Type B pancreatic cell (in vitro differentiated cells): Measurements from ENCODE around the gene ZSWIM6. TPM values are rescaled to one million over a fixed set of nuclear protein-coding genes. Genes with fewer than 3 reads are reported as not detected.

Source experiments
- DNase-seq: peaks from one replicate; pipeline ENCODE4 v3.0.0; 2021; ENCODE audit warnings: mixed read lengths; ENCODE audit not compliant: unreplicated experiment; ENCODE audit errors: extremely low spot score
- H3K27ac Mint-ChIP-seq: 2 replicates; pipeline ENCODE4 v1.8.0; 2021; ENCODE audit warnings: mild to moderate bottlenecking, mixed read lengths
- H3K27me3 Mint-ChIP-seq: 2 replicates; pipeline ENCODE4 v1.8.0; 2021; ENCODE audit warnings: mixed read lengths
- H3K36me3 Mint-ChIP-seq: 2 replicates; pipeline ENCODE4 v1.8.0; 2021; ENCODE audit warnings: mixed read lengths
- H3K4me1 Mint-ChIP-seq: one replicate; pipeline ENCODE4 v1.8.0; 2021; ENCODE audit warnings: mixed read lengths; ENCODE audit not compliant: unreplicated experiment
- H3K4me3 Mint-ChIP-seq: 2 replicates; pipeline ENCODE4 v1.8.0; 2021; ENCODE audit warnings: mild to moderate bottlenecking, mixed read lengths
- H3K9me3 Mint-ChIP-seq: 2 replicates; pipeline ENCODE4 v1.8.0; 2021; ENCODE audit warnings: mixed read lengths
- CTCF ChIP-seq: fragments of 200-600 bp; sonication (generic); conservative IDR thresholded peaks from 2 replicates; pipeline ENCODE4 v1.5.0; 2021; ENCODE audit warnings: antibody characterized with exemption, mild to moderate bottlenecking
- total RNA-seq: library from RNA; stranded (reverse); gene quantifications from 2 replicates; pipeline ENCODE4 v1.2.1, GENCODE V29; 2021; ENCODE audit warnings: low replicate concordance

The ZSWIM6 gene
- total RNA-seq, 1 donor from 2014 or later, result 24.6 TPM

DNA sequence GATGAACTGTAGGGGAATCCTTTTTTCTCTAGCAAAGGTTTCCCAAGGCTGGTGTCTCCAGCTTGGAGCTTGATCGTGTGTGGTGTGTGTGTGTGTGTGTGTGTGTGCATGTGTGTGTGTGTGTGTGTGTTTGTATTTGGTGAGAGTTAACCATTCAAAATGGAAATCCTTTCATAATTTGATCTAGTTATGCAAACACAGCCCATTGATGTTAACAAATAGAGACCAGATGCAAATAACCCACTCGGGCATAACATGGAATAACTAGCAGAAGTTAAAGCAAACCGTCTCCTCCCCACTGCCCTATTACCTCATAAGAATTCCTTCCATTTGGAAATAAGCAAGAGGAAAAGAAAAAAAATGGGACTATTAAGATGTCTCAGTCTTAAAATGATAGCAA is 24.9 kb upstream of the ZSWIM6 start:
- Mint-ChIP-seq H3K27me3 (no peaks in the 10 kb centered on the region), H3K9me3 (no peaks in the 10 kb centered on the region), H3K4me1 (peaks cover 40% of the 10 kb centered on the region), H3K36me3 (no peaks in the 10 kb centered on the region), H3K4me3 (peak overlapping the region; percentile 51), H3K27ac (peak overlapping the region; percentile 26)
- no peak for TF ChIP-seq CTCF
- no peak for DNase-seq

DNA sequence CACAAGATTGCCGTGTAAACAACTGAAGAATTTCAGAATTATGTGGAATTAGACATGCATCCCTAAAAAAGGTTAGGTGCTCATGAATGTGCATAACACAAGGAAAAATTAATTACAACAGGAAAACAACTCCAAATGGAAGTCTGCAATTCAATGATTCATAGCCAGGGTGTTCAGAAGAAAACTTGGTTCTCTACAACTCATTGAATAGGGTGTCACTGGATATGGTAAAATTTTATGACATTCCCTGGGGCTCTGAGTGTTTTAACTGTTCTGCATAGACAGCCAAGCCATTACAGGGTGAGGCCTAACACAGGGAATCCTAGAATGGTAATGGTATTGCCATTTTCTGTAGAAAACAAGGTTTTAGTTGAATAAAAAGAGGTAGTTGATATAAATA is 24.4 kb upstream of the ZSWIM6 start:
- TF ChIP-seq CTCF, result no peak
- no peaks in the 10 kb centered on the region for H3K27me3 Mint-ChIP-seq
- H3K9me3 Mint-ChIP-seq, result no peaks in the 10 kb centered on the region
- peaks cover 36% of the 10 kb centered on the region for H3K4me1 Mint-ChIP-seq
- H3K36me3 Mint-ChIP-seq, result no peaks in the 10 kb centered on the region
- DNase-seq, result no peak
- no peak overlapping the region for H3K27ac Mint-ChIP-seq
- no peak overlapping the region for H3K4me3 Mint-ChIP-seq

- H3K27me3 Mint-ChIP-seq, result no peaks in the 10 kb centered on the region
- no peak for DNase-seq
- H3K9me3 Mint-ChIP-seq, result no peaks in the 10 kb centered on the region
- no peak for TF ChIP-seq CTCF
- H3K27ac Mint-ChIP-seq, result peak overlapping the region; percentile 12
- H3K4me3 Mint-ChIP-seq, result no peak overlapping the region
- no peaks in the 10 kb centered on the region for H3K36me3 Mint-ChIP-seq
- H3K4me1 Mint-ChIP-seq, result peaks cover 32% of the 10 kb centered on the region
These were observed 23.3 kb upstream of the ZSWIM6 start for GRCh38 chr5:61308712-61309111.

- TF ChIP-seq CTCF, result no peak
- H3K9me3 Mint-ChIP-seq, result no peaks in the 10 kb centered on the region
- H3K4me1 Mint-ChIP-seq, result peaks cover 35% of the 10 kb centered on the region
- DNase-seq, result no peak
- no peaks in the 10 kb centered on the region for H3K27me3 Mint-ChIP-seq
- no peaks in the 10 kb centered on the region for H3K36me3 Mint-ChIP-seq
- peak overlapping the region; percentile 9 for H3K4me3 Mint-ChIP-seq
- H3K27ac Mint-ChIP-seq, result peak overlapping the region; percentile 12
These were observed 22.9 kb upstream of the ZSWIM6 start for GRCh38 chr5:61309115-61309514.

- Mint-ChIP-seq H3K4me1 (peaks cover 41% of the 10 kb centered on the region), H3K36me3 (no peaks in the 10 kb centered on the region), H3K27me3 (no peaks in the 10 kb centered on the region), H3K27ac (no peak overlapping the region), H3K9me3 (no peaks in the 10 kb centered on the region), H3K4me3 (no peak overlapping the region)
- no peak for TF ChIP-seq CTCF
- no peak for DNase-seq
These were observed 20.9 kb upstream of the ZSWIM6 start for GRCh38 chr5:61311056-61311610.
